Retina (tissue), 1 donor: ENCODE results near the gene CFAP91.
"Not testable (repeated sequence)": the region's sequence is repeated elsewhere in the genome, so short reads cannot be mapped to it uniquely, and the experiment has no call there.

Source experiments
- DNase-seq: peaks from one replicate; pipeline ENCODE4 v3.0.0-alpha.2; 2016

The CFAP91 gene

DNA sequence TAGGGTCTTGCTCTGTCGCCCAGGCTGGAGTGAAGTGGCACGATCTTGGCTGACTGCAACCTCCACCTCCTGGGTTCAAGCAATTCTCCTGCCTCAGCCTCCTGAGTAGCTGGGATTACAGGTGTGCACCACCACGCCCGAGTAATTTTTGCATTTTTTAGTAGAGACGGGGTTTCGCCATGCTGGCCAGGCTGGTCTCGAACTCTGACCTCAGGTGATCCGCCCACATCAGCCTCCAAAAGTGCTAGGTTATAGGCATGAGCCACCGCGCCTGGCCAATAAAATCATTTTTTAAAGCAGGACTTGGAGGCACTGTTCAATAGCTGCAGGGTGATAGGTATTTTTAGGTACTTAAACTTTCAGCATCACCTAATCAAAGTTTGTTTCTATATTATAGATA, 24.6 kb upstream of the CFAP91 start:
- not testable (repeated sequence) for DNase-seq

DNA sequence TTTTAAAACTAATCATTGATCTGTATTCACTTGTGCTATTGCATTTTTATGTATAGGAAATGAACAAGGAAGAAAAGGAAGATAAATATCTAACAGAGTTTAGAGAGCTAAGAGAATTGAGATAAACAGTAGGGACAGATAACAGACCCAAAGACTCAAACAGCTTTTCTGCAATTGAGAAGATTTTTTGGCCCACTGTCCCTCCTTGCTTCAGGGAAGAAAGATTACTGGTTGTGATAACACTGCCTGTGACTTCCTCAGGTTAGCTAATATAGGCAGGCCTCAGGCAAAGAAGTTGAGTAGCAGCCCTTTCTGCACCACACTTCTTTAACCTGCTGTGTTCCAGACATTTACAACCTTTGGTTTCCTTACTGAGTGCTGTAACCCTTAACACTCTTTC, 22.9 kb upstream of the CFAP91 start:
- DNase-seq, result no peak

DNA sequence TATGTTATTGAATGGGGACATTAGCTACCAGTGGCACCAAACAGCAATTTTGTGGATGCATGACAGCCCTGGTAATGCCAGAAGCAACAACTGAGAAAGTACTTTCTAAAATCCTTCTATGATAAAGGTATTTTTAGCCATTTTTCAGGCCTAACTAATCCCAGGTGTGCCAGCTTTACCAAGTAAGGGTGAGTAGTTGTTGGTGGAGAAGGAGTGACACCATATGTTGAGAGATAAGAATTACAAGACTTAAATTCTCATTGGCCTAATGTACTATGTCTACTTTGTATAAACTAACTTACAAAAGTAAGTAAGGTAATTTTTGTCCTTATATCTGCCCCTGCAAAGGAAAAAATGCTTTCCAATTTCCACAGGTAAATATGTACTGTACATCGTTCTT, 21.5 kb upstream of the CFAP91 start:
- DNase-seq, result no peak

DNA sequence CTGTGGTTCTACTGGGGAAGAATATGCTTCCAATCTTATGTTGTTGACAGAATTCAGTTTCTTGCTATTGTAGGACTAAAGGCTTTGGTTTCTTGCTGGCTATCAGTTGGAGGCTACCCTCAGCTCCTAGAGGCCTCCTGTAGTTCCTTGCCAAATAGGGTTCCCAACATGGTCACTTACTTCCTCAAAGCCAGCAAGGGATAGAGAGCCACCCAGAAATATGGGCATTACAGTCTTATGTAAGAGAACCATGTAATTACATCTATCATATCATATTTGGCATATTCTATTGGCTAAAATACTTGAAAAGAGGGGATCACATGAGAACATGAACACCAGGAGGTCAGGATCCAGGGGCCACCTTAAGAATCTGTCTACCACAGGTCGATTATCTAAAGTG, 19.4 kb upstream of the CFAP91 start:
- no peak for DNase-seq

DNA sequence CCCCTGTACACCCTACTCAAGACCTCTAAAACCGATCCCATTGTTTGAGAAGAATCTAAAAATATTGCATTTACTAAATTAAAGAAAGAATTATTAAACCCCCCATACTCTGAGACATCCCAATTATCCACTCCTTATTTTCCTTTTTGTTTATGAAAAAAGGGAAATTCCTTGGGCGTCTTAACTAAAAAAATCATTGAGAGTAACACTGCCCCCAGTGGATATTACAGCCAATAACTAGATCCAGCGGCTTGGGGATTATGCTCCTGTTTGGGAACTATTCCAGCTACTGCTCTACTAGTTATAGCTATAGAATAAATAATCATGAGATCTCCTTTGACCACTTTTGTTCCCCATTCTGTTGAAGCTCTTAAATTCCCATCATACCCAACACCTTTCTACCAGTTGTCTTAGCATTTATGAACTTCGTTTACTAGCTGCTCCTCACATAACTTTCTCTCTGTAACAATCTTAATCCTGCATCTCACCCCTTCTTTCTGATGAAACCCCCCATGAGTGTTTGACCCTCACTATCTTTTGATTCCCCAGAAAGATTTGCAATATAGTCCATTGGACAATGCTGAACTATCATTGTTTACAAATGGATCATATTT, 12.7 kb upstream of the CFAP91 start:
- no peak for DNase-seq

DNA sequence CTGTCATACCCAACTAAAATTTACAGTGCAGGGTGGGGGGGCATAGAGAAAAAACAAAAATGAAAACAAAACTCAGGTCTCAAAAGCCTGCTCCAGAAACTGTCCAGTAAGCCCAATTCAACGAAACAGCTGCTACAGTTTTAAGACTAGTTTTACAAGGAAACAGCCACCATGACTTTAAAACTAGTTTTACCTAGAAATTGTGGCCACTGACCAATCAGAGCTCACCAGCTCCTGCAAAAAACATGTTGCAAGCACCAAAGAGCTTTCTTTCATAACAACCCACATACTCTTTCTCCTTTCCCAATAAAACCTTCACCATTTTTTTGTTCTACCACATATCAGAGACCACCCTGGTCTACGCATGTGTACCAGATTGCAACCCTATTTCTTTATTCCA, 7.3 kb upstream of the CFAP91 start:
- no peak for DNase-seq

DNA sequence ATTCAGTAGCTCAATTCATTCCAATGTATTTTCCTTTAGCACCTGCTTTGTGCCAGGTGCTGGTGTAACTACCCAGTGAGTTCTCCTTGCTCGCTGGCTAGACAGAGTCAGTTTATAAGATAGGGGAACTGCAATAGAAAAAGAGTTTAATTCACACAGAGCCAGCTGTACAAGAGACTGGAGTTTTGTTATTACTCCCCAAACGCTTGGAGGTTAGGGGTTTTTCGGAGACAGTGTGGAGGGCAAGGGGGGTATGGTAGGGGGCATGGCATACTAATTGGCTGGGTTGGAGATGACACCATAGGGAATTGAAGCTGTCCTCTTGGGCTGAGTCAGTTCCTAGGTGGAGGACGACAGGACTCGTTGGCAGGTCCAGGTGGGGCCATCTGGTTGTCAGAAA, 5.4 kb upstream of the CFAP91 start:
- no peak for DNase-seq

DNA sequence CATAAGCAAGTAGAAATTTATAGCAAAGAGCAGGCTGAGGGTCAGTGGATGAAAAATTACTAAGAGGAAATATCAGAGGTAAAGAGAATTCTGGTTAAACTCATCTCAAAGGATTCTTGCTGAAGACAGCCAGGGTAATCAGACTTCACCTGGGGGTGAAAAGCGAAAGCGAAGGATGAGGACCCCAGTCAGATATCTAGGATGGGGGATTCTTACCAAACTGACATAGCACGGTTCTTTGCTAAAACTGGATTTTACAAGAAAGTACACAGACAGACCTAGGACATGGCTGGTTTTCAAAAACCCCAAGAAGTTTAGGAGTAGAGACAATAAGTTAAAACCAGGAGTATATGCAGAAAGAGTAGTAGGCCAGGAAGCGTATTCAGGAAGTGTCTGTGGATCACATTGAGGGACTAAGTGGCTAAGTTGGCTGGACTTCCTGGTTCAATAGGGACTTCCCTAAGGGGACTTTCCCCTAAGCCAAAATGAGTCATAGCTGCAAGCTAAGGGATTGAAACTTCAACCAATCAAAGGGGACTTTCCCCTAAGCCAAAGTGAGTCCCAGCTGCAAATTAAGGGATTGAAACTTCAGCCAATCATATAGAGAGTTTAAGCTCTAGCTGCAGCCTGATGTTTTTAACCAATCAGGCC, 2.4 kb upstream of the CFAP91 start:
- no peak for DNase-seq

DNA sequence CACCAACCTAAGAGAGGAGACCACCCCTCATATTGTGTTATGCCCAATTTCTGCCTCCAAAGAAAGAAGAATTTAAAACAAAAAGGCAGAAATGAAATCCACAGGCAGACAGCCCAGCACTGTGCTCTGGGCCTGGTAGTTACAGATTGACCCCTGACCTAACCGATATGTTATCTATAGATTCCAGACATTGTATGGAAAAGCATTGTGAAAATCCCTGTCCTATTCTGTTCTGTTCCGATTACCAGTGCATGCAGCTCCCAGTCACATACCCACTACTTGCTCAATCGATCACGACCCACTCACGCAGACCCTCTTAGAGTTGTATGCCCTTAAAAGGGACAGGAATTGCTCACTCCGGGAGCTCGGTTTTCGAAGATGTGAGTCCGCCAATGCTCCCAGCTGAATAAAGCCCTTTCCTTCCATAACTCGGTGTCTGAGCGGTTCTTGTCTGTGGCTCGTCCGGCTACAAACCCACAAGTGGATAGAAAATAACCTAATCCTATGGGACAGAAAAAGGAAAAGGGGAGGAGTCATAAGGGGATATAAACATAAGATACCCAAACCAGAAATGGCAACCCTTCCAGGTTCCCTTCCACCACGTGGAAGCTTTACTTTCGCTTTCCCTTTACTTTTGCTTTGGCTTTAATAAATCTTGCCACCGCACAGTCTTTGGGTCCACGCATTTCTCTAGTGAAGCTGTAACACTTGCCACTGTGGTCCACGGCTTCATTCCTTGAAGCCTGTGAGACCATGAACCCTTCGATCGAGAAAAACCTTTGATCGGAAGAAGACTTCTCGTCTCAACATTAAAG, 1.7 kb upstream of the CFAP91 start:
- no peak for DNase-seq

DNA sequence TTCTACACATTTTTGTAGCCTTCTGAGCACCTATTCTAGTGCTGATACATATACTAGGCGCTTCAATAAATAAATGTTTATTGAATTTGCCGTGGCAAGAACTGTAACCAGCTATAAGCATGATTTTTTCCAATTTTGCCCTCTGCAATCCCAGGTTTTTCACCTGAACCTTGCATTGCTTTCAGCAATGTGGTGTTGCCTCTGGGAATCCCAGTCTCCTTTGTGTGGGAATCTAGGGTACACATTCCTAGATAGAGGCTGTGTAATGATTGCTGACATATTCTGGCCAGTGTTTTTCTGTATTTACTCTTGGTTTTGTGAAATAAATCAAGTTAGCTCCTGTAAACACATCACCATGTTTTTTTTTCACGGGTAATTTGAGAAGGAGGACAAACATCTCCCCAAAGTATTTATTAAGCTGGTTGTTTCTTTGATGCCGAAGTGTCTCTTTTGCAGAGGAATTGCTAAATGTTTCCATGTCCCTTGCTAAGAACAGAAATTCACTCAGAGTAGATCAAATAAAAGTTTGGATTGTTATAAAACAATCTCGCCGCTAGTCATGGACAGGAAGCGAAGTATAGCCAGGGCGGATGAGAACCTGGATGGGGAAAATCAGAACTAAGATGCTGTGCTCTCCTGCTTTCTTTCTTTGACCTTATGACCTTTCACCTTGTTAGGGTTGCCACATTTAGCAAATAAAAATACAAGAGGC, 1.2 kb downstream of the CFAP91 start:
- DNase-seq, result peak; percentile 36

DNA sequence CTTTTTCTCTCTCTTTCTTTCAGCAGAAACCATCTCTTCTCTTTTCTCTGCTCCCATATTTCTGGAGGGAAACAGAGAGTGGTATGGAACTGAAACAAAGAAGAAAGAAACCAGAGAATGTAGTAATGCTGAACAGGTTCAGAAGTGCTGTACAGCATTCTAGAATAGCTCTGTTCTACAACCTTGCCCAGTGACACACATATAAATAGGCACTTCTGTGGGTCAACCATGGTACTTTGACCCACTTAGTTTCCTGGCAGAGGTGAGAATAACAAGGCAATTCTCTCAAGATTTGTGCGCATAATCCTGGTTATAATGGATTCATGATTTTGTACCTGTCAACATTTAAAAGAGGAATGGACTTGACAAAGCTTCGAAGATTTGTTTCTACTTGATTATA, 12.3 kb downstream of the CFAP91 start:
- DNase-seq, result no peak

DNA sequence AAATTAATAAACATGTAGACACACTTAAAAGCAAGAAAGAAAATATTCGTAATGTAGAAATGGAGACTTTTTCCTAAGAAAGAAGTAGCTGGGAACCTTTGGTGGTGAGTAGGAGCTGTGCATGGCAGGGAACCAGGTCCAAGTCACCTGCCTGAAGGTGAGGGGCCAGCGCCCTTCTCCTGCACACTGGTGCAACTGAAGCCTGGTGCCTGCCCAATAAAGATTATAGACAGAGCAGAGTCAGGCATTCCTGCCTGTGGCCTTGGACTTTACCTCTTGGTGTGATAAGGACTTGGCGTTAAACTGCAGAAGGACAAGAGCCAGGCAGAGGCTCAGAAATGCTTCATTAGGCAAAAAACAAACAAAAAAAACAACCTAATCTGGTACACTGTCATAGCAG, 14.2 kb downstream of the CFAP91 start:
- no peak for DNase-seq

DNA sequence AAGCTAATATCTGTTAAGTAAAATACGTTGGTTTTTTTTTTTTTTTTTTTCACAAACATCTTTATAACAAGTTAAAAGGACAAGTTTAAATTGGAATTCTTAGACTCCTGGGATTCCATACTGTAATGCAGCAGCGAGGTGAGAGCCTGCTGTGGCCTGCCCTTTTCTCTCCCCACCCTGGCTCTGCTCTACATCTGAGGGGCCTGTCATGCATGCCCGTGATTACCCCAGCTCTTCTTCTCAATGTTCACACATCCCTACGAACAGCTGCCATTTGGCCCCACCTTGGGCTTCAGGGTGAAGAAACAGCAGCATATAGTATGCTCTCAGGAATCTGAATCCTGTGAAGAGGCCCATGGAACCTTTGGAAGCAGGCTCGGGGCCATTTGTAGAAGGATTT, 14.7 kb downstream of the CFAP91 start:
- no peak for DNase-seq

DNA sequence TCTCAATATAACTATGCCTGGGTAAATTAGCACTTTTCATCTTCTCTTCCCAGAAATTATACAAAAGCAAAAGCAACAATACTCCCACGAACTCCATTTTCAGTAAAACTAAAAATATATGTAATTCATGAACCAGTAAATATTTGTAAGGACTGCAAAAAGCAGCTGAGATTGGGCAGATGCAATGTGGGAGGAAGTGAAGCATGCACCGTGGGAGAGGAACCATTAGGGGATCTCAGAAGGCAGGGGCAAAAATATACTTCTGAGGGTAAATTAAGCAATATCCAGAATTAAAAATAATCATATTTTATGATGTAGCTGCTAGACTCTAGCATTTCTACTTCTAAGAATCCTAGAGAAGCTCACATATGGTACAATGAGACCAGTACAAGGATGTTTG, 20.2 kb downstream of the CFAP91 start:
- DNase-seq, result no peak

DNA sequence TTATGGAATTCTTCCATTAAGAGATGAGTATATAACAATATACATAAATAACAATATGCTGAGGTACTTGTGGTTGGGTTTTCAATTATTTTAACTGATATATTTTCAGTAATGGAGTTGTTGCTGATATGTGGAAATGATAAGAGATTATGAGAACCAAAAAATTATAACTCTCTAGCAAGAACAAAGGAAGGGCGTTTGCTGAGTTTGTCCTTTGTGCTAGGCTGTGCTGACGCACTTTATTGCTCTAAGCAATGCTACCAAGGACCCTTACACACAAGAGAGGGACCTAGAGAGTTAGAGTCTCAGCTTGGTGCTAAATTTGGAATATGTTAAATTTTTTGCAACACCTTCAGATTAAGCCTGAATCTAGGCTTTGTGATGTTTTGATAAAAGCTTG, 24.1 kb downstream of the CFAP91 start:
- no peak for DNase-seq

DNA sequence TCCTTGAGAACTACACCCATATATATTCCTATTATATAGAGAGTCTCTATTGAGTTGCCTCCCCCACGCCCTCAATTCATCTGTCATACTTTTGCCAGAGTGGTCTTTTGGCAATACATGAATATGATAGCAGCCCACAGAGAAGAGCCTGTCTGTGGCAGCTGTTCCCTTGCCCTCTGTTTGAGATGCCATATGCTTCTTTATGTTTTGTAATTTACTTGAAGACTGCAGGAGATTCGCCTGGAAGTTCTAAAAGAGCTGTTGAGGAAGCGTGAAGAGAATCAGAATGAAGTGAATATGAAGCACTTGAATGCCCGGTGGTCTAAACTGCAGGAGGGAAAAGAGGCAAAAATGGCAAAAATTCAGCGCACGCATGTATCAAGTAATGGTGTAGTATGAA, 27.2 kb downstream of the CFAP91 start:
- no peak for DNase-seq

DNA sequence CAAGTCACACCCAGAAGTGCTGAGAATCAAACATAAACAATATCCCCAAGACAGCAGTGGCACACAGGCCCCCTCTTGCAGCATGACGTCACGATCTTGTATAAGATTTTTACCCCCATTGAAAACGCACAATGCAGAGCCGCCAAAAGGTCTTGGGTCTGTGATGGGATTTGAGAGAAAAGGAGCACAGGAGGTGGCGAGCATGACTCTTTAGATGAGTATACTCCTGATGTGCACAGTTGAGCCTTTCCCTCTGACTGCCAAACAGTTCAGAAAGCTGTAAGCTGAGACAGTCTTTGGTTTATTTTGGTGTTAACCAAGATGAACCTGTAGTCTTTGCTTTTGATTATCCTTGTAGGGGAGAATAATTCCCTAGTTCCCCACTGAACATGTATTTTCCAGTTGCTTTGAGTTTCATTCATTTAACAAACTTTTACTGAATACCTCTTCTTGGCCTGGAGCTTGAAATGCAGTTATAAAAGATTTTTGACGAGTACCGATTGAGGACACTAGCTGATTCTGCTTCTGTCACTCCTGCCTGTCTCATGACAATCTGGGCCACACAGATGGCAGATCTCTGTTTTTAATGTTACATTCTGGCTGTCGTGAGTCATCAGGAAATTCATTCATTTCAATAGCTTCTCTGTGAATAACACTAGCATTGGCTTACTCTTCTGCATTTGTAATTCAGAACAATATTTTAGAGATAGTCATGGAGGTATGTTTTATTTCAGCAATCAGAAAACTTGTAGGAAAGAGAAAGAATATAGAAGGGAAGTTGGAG, 28.9 kb downstream of the CFAP91 start:
- no peak for DNase-seq

DNA sequence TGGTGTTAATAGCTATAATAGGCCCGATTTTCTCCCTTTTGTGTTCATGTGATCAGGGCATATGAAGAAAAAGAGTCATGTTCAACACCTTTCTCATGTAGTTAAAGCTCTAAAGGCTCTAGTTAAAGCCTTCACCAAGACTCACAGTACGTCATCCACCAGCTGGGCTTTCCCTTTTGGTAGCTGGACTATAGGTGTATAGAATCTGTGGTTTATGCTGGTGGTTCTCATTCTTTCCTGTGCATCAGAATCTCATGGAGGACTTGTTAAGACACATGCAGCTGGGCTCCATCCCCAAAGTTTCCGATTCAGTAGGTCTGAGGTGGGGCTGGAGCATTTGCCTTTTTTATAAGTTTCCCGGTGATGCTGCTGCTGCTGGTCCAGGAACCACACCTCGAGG, 31.0 kb downstream of the CFAP91 start:
- no peak for DNase-seq

DNA sequence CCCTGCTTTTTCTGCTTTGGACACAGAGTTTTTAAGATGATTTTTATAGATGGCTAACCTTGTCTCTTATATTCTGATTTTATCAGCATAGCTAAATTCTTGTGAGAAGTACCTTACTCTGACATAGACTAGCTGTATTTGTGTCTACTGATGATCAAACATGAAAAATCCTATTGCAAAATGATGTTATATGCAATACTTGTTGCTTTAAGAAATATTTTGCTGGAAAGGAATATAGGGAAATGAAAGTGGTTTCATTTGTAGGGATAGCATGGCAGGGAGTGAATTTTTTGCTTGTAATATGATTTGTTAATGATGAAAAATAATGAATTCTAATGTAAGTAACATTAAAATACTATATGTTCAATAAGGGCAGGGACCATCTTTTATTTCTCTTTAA, 35.9 kb downstream of the CFAP91 start:
- DNase-seq, result no peak

DNA sequence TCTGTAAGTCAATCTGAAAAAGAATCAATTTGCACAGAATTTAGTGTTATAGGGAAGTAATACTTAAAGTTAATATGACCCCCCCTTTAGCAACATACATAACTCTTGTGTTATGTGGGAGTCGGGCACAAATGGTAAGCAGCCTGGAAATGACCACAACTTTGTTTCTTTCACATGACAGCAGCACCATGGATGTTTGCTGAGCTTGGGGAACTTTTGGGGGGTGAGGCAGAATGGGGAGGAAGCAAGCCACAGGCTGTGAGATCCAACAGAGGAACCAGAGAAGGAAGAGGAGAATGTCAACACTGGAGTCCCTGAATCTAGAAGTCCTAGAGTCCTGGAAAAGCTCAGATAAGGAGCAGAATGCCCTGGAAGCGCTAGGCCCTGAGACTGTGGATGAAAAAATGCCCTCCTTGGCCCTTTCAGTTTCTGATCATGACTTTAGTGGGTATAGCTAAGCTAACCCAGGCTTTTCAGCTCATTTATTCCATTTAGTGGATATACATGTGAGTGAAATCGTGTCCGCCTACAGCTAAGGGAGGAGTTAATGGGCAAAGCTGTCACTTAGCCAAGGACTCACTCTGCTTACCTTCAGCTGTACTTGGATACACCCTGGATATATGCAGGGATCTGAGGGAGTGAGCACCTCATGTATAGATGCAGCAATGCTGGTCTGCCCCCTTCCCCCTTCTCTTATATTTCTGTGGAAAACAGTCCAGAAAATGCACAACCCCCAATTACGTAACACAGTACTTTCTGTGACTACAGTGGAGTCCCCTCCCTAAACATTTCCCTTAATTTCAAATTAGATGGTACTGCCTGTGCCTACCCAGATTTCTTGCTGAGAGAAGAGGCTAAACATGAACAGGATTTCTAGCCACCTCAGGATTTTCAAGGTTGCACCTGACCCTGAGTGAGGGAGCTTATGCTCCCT, 39.1 kb downstream of the CFAP91 start:
- no peak for DNase-seq

DNA sequence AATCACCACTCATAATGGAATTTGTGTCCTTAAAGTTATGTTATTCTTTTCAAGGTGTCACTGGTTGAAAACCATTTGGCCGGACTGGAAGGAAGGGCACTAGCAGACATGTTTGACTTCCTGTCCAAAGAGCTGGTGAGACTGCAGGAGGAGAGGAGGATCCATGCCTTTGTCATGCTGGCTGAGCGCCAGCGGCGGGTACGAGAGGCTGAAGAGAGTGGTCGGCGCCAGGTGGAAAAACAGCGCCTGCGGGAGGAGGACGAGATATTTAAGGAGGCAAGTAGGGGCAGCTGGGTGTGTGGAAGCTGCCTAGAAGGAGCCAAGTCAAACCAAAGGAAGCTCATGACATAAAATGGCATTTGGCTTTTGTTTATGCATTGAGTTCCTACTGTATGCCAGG, 41.1 kb downstream of the CFAP91 start:
- DNase-seq, result no peak

DNA sequence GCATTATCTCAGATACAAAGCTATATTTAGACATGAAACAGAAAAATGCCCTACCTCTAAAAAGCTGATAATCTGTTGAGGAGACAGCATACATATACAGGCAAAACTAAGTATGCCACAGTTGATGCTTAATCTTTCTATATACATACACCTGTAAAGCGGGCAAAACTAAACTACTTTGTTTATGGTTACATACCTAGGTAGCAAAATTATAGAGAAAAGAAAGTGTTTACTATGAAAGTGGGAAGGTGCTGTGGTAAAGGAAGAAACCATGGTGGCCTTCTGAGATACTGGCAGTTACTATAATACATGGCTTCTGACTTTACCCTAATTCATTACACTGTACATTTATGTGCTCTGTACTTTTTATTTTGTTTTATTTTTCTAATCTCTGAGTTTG, 43.1 kb downstream of the CFAP91 start:
- DNase-seq, result no peak
